GM19395 (cell line): ENCODE data around the gene CREB3L1.
A peak's percentile ranks its signal among the peaks of the same experiment; 100 is the strongest.
"Not testable (repeated sequence)": the region's sequence is repeated elsewhere in the genome, so short reads cannot be mapped to it uniquely, and the experiment has no call there.

Source experiments
- ATAC-seq: cut with Tn5 transposase; IDR thresholded peaks from one replicate; pipeline ENCODE4 v1.9.1; 2021; ENCODE audit warnings: mild to moderate bottlenecking, moderate library complexity; ENCODE audit not compliant: unreplicated experiment

The CREB3L1 gene

GRCh38 chr11:46295312-46296058, 18.0 kb downstream of the CREB3L1 start:
- peak; percentile 74 for ATAC-seq

- no peak for ATAC-seq
These were observed 18.6 kb downstream of the CREB3L1 start for GRCh38 chr11:46296059-46296527.

DNA sequence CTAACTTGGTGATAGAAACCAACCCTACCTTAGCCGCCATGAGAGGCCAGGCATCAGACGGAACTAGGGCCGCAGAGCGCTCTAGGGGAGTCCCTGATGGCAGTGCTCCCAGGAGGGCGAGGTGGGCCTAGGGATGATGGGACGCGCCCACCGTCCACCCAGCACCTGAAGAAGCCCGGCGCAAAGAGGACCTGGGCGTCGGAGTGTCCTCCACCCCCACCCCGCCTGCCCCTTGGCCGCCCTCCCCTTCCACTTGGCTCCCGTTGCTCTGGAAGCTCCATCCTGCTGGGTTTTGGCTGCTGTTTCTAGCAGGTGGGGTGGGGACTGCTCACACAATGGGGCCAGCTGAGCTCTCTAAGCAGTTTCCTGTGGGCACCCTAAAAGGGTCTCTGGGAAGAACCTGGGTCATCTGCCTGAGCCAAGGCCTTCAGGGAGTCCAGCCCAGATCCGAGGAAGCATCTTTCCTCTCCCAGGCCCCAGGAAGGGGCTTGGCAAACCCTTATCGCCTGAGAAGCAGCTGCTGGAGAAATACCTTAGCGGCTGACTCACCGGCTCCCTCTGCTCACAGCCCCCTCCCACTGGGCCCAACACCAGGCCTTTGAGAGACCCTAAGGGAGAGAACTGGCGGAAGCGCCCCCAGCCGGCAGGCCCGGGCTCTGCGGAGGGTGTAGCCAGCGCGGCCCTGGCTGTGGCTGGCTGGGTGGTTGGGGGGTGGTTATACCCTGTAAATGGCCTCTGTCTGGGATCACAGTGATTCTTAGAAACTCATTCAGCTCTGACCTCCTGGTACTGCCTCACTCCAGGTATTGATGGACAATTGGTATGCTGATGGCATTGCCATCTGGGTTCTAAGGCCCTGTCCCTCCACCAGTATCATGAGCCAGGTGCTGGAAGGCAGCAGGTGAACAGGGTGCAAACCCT, 19.3 kb downstream of the CREB3L1 start:
- no peak for ATAC-seq

- ATAC-seq: no peak
These were observed 21.4 kb downstream of the CREB3L1 start for GRCh38 chr11:46298699-46299433.

- ATAC-seq: no peak
These were observed 22.0 kb downstream of the CREB3L1 start for GRCh38 chr11:46299451-46299961.

DNA sequence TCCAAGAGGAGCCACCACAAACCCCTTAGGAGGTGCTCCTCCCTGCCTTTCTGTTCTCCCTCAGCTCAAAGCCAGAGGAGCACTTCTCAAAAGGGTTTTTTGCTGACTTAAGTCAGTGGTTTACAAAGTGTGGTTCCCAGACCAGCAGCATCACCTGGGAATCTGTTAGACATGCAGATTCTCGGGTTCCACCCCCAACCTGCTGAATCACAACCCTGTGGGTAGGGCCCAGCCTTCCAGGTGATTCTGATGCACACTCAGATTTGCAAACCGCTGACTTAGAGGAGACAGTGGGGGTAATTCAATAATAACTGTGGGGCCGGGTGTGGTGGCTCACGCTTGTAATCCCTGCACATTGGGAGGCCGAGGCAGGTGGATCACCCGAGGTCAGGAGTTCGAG, 22.8 kb downstream of the CREB3L1 start:
- ATAC-seq: no peak

GRCh38 chr11:46302866-46303265, 25.4 kb downstream of the CREB3L1 start:
- ATAC-seq: peak; percentile 89

DNA sequence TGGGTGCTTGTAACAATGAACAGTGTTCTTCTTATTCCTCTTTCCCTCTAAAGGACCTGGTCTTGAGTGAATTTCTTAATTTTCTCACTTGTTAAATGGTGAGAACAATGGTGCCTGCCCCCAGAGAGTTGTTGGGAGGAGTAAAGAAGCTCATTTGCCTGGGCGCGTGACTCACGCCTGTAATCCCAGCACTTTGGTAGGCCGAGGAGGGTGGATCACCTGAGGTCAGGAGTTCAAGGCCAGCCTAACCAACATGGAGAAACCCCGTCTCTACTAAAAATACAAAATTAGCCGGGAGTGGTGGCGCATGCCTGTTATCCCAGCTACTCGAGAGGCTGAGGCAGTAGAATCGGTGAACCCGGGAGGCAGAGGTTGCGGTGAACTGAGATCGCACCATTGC, 26.6 kb downstream of the CREB3L1 start:
- not testable (repeated sequence) for ATAC-seq

GRCh38 chr11:46304605-46305179, 27.2 kb downstream of the CREB3L1 start:
- ATAC-seq: no peak

DNA sequence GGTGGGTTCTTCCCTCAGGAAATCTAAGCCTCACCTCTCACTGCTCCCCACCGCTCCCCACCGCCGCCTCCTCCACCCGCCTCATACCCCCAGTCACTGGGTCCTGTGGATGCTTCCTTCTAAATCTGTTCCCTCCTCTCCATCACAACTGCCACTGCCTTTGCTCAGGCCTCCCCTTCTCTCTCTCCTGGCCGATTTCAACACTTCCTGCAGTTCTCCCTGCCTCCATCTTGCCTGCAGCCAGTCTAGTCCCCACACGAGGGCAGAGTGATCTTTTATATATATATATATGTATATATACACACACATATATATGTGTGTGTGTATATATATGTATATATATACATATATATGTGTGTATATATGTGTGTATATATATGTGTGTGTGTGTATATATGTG, 27.8 kb downstream of the CREB3L1 start:
- no peak for ATAC-seq

DNA sequence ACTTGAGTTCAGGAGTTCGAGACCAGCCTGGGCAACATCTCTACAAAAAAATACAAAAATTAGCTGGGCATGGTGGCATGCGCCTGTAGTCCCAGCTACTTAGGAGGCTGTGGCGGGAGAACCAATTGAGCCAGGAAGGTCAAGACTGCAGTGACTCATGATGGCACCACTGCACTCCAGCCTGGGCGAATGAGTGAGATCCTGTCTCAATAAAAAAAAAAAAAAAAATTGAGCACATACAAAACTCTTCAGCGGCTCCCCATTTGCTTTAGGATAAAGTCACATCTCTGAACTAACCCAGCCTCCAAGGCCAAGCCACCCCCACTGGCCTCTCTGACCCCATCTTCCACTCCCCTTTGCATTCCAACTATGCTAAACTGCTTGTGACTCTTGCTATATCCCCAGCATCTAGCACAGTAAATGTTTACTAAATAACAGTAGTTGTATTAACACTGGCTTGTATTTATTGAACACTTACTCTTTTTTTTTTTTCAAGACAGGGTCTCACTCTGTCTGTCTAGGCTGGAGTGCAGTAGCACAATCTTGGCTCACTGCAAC, 28.9 kb downstream of the CREB3L1 start:
- ATAC-seq: no peak

- no peak for ATAC-seq
These were observed 29.9 kb downstream of the CREB3L1 start for GRCh38 chr11:46307369-46307768.

- no peak for ATAC-seq
These were observed 30.4 kb downstream of the CREB3L1 start for GRCh38 chr11:46307785-46308341.

DNA sequence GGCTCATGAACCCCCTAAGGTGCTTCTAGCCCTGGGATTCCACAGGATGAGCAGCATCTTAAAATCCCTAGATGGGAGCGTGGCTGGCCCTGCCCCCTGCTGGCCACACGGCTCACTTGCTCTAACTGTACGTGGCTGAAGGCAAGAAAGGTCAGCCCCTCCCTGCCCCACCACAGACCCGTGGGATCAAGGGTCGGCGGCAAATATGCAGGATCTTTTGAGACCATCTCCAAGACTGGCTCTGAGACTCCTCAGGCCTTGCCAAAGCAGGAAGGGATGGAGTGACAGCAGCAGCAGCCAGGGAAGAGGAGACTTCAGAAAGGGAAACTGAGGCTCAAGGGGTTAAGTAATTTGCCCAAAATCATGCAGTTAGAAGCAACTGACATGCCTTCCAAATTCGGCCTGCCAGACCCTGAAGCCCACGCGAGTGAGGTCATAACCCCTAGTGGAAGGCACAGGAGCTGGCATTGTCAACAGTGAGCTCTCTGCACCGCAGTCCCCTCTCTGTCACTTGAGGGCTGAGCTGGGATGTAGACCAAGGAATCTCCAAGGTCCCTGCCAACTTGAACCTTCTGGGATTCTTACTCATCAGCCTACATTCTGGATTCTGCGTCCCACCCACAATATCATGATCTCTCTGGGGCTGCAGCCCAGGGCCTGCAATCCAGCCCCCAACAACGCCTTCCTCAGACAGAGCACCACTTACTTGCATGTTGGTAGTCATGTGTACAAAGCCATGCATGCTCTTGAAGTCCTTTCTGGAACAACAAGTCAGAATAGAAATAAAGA, 31.4 kb downstream of the CREB3L1 start:
- ATAC-seq: peak; percentile 65

DNA sequence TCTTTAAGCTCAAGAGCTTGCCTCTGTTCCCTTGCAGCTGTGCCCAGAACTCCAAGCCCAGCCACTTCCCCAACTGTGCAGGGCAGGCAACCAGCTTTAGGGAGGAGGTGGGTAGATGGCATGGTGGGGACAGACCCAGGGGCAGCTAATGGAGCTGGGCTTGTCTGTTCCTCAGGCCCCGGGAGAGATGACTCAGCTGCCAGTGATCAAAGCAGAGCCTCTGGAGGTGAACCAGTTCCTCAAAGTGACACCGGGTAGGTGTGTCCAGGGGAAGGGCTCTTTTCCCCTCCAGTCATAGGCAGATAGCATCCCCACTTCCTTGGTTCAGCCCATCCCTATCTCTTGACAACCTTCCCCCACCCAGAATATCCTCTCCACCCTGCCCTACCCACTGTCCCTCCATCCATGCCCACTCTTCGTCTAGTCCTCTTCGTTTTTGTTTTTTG, 32.4 kb downstream of the CREB3L1 start:
- no peak for ATAC-seq

DNA sequence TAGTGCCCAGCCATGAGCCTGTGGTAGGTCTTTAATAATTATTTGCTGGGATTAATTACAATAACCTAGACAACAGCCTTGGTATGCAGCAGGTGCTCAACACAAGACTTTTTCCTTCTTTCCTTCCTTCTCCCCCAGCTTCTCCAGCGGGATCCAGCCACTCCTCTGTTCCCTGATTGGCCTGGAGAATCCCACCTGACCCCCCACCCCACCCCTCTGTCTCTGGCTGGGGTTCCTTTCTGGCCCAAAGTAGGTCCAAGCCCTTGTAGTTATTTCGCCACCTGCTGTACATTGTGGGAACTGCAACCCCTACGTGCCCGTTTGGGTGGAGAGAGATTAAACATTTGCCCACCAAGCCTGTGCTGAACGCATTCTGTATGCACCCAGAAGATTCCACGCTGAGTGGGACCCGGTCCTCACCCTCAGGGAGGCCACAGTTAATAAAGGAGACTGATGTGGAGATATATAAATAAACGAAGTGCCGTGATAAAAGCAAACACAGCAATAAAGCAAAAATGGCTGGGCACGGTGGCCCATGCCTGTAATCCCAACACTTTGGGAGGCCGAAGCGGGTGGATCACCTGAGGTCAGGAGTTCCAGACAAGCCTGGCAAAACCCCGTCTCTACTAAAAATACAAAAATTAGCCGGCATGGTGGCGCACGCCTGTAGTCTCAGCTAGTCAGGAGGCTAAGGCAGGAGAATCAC, 37.7 kb downstream of the CREB3L1 start:
- ATAC-seq: no peak

- no peak for ATAC-seq
These were observed 38.5 kb downstream of the CREB3L1 start for GRCh38 chr11:46315783-46316563.

GRCh38 chr11:46319074-46319453, 41.6 kb downstream of the CREB3L1 start:
- ATAC-seq: no peak
